K562 (cell line): ENCODE results near the gene EPHA1. TPM values are rescaled to one million over a fixed set of nuclear protein-coding genes. Genes with fewer than 3 reads are reported as not detected.
"Not testable (repeated sequence)": the region's sequence is repeated elsewhere in the genome, so short reads cannot be mapped to it uniquely, and the experiment has no call there.

ENCODE experiments used
- ATAC-seq: fragments of 200-7000 bp; cut with Tn5 transposase; 3 replicates; pipeline ENCODE4 v1.9.1; 2020; ENCODE audit warnings: moderate library complexity
- BruUV-seq: library from RNA; stranded (reverse); fragments of 400-500 nt; replicated peaks from 2 replicates; lab custom pipeline; 2021; lab: Mats Ljungman, UMichigan
- CTCF ChIA-PET: fragments of 300-600 bp; formaldehyde crosslinking; extraction: SDS; loops from one replicate; lab custom pipeline; 2021; ENCODE audit warnings: low intra/inter-chr PET ratio; lab: Yijun Ruan, JAX
- POLR2A ChIA-PET: fragments of 300-600, 350-650 bp; sonication (Branson Sonifier 250); formaldehyde crosslinking; extraction: SDS; loops from one replicate; lab custom pipeline; 2021; ENCODE audit warnings: antibody characterized with exemption, inconsistent platforms; lab: Yijun Ruan, JAX
- DNase-seq, 4 experiments: peaks; one replicate each; pipeline versions ENCODE4 v3.0.0 to v3.0.0-alpha.2; 2011 to 2018; ENCODE audit warnings: low spot score in 3 of 4, mixed read lengths in 3 of 4; ENCODE audit errors: extremely low read depth in 1 of 4
- FAIRE-seq: peaks from 2 replicates; lab custom pipeline; 2011; peaks lifted over from hg19 to GRCh38; lab: Jason Lieb, UNC
- H2AFZ ChIP-seq: 2 replicates; pipeline ENCODE4 v1.6.0; 2011; ENCODE audit warnings: low read depth, low read length, control low read depth, inconsistent platforms
- H3K27ac ChIP-seq: fragments of 200-600 bp; 3 replicates; pipeline ENCODE4 v1.8.0; 2011; ENCODE audit warnings: low read depth, mild to moderate bottlenecking, control low read depth, inconsistent platforms, low read length, moderate library complexity, mixed read lengths; ENCODE audit errors: extremely low read depth
- H3K27me3 ChIP-seq, 2 experiments: fragments of 300-600 bp in 1 of 2; 2 replicates in 1 of 2; 3 replicates in 1 of 2; pipeline versions ENCODE4 v1.6.0 to v1.8.0; 2011; ENCODE audit warnings: inconsistent platforms in 2 of 2, low read length in 2 of 2, mild to moderate bottlenecking in 1 of 2, mixed read lengths in 1 of 2, moderate library complexity in 1 of 2; ENCODE audit not compliant: control insufficient read depth in 2 of 2, insufficient read depth in 2 of 2
- H3K36me3 ChIP-seq: fragments of 300-600 bp; 3 replicates; pipeline ENCODE4 v1.8.0; 2011; ENCODE audit warnings: mild to moderate bottlenecking, low read length, inconsistent platforms; ENCODE audit not compliant: control insufficient read depth, insufficient read depth
- H3K4me1 ChIP-seq, 2 experiments: fragments of 200-600 bp in 1 of 2; replicated peaks in 1 of 2; 2 replicates in 1 of 2; 3 replicates in 1 of 2; pipeline versions ENCODE4 v1.5.1 to v1.8.0; 2011; ENCODE audit warnings: inconsistent platforms in 2 of 2, low read length in 2 of 2, mild to moderate bottlenecking in 1 of 2, mixed read lengths in 1 of 2, moderate library complexity in 1 of 2; ENCODE audit not compliant: control insufficient read depth in 2 of 2, insufficient read depth in 2 of 2
- H3K4me2 ChIP-seq: 2 replicates; pipeline ENCODE4 v1.6.1; 2011; ENCODE audit warnings: low read length, control low read depth, inconsistent platforms, mixed read lengths; ENCODE audit not compliant: insufficient read depth
- H3K4me3 ChIP-seq: fragments of 200-600 bp; sonication (generic), shearing (Covaris generic); 2 replicates; pipeline ENCODE4 v1.5.1; 2016; ENCODE audit warnings: control low read depth, inconsistent platforms
- H3K79me2 ChIP-seq: fragments of 200-600 bp; 3 replicates; pipeline ENCODE4 v1.8.0; 2011; ENCODE audit warnings: low read length, inconsistent platforms; ENCODE audit not compliant: control insufficient read depth, insufficient read depth
- H3K9ac ChIP-seq, 2 experiments: 2 replicates each; pipeline versions ENCODE4 v1.6.0 to v1.6.1; 2011; ENCODE audit warnings: low read depth in 2 of 2, low read length in 2 of 2, control low read depth in 1 of 2, inconsistent platforms in 1 of 2, mild to moderate bottlenecking in 1 of 2, mixed read lengths in 1 of 2; ENCODE audit not compliant: insufficient read depth in 1 of 2
- H3K9me1 ChIP-seq: one replicate; pipeline ENCODE4 v1.6.0; 2011; ENCODE audit warnings: inconsistent platforms, mild to moderate bottlenecking, low read length, moderate library complexity; ENCODE audit not compliant: control insufficient read depth, insufficient read depth
- H3K9me3 ChIP-seq: replicated peaks from 2 replicates; pipeline ENCODE4 v1.5.1; 2011; ENCODE audit warnings: low read depth, low read length, inconsistent platforms; ENCODE audit not compliant: control insufficient read depth, insufficient read depth
- H4K20me1 ChIP-seq: replicated peaks from 2 replicates; pipeline ENCODE4 v1.6.1; 2011; ENCODE audit warnings: low read length, inconsistent platforms, mixed read lengths; ENCODE audit not compliant: control insufficient read depth, insufficient read depth
- CBX3 ChIP-seq, 2 experiments: IDR thresholded peaks; 1 replicate in 1 of 2; 2 replicates in 1 of 2; pipeline ENCODE4 v1.6.1; 2012; ENCODE audit warnings: inconsistent platforms in 2 of 2, low read length in 2 of 2, borderline replicate concordance in 1 of 2, control low read depth in 1 of 2
- CC2D1A ChIP-seq: fragments of 450-650 bp; IDR thresholded peaks from 2 replicates; pipeline ENCODE4 v1.6.1; 2017; ENCODE audit warnings: mild to moderate bottlenecking
- CHAMP1 ChIP-seq: fragments of 450-650 bp; IDR thresholded peaks from 2 replicates; pipeline ENCODE4 v1.6.1; 2016; ENCODE audit warnings: mild to moderate bottlenecking
- FOXM1 ChIP-seq, 2 experiments: fragments of 450-650 bp in 1 of 2; sonication (generic) in 1 of 2; formaldehyde crosslinking in 1 of 2; IDR thresholded peaks; 2 replicates each; pipeline versions ENCODE4 v1.6.1 to v1.9.0; 2017 to 2022; ENCODE audit warnings: low read depth in 2 of 2, mild to moderate bottlenecking in 2 of 2, missing genetic modification reagents in 1 of 2, moderate library complexity in 1 of 2
- NR2C1 ChIP-seq, 2 experiments: fragments of 450-650 bp; IDR thresholded peaks; 2 replicates each; pipeline ENCODE4 v1.6.1; 2017; ENCODE audit warnings: mild to moderate bottlenecking in 2 of 2, antibody characterized with exemption in 1 of 2, inconsistent platforms in 1 of 2, missing compliant biosample characterization in 1 of 2, missing genetic modification characterization in 1 of 2
- RAD21 ChIP-seq, 2 experiments: fragments of 250-450 bp in 1 of 2; fragments of 450-650 bp in 1 of 2; sonication (Bioruptor Pico) in 1 of 2; formaldehyde crosslinking in 1 of 2; IDR thresholded peaks in 1 of 2; conservative IDR thresholded peaks in 1 of 2; 2 replicates each; pipeline versions ENCODE4 v1.4.0 to v1.8.0; 2020 to 2022; ENCODE audit warnings: mild to moderate bottlenecking in 2 of 2, moderate library complexity in 1 of 2
- TRIM24 ChIP-seq, 2 experiments: fragments of 450-650 bp; IDR thresholded peaks; 2 replicates each; pipeline ENCODE4 v1.6.1; 2016
- TRIM28 ChIP-seq: fragments of 450-650 bp; IDR thresholded peaks from 2 replicates; pipeline ENCODE4 v1.6.1; 2017
- XRCC3 ChIP-seq: fragments of 450-650 bp; IDR thresholded peaks from 2 replicates; pipeline ENCODE4 v1.6.1; 2017; ENCODE audit warnings: mild to moderate bottlenecking, moderate library complexity
- ZNF431 ChIP-seq: sonication (generic); formaldehyde crosslinking; IDR thresholded peaks from 2 replicates; pipeline ENCODE4 v1.8.0; 2022; ENCODE audit warnings: mild to moderate bottlenecking, missing genetic modification reagents
- ZNF766 ChIP-seq: fragments of 200-800 bp; sonication (Bioruptor generic); conservative IDR thresholded peaks from 2 replicates; pipeline ENCODE4 v1.6.1; 2016; ENCODE audit warnings: missing genetic modification characterization, missing compliant biosample characterization
- WGBS: fragments of 100-300 bp; shearing (Covaris generic); methylation state at CpG from one replicate; pipeline ENCODE4 v1.1.6; 2016; ENCODE audit warnings: low coverage, mixed read lengths; ENCODE audit not compliant: insufficient coverage; ENCODE audit errors: missing lambda C conversion rate; 5-methylcytosine and 5-hydroxymethylcytosine counted together
- in situ Hi-C: fragments of 300-500 bp; cut with MboI; formaldehyde crosslinking; loops from 4 replicates; pipeline ENCODE4 v1.15.0; 2018; ENCODE audit warnings: inconsistent platforms, mixed read lengths
- intact Hi-C: fragments of 100-400 bp; cut with micrococcal nuclease; formaldehyde crosslinking; loops from 2 replicates; pipeline ENCODE4 v1.14.2; 2022
- polyA plus RNA-seq, 8 experiments: library from polyadenylated mRNA; depleted of rRNA in 4 of 8; stranded (reverse) in 5 of 8; unstranded in 3 of 8; fragments of >200 nt; fragmentation: Nextera tagmentation in 2 of 8; fragmentation: Illumina TruSeq in 1 of 8; extraction: Ambion mirVana in 2 of 8; extraction: Trizol in 1 of 8; gene quantifications; 2 replicates each; pipeline versions ENCODE4 v1.2.1 to v1.2.3, GENCODE V29; 2011 to 2014; ENCODE audit warnings: inconsistent platforms in 1 of 8, missing spikeins in 1 of 8
- total RNA-seq, 7 experiments: library from RNA; depleted of rRNA in 6 of 7; stranded (reverse); fragments of >200 nt in 6 of 7; fragmentation: Illumina TruSeq in 2 of 7; extraction: Trizol in 2 of 7; gene quantifications; 2 replicates each; pipeline versions ENCODE4 v1.2.1 to v1.2.3, GENCODE V29; 2011 to 2021; ENCODE audit warnings: low replicate concordance in 1 of 7
- TF ChIP-seq, protein P1 (sequence below): fragments of 450-650 bp; IDR thresholded peaks from 2 replicates; pipeline ENCODE4 v1.6.1; 2018; ENCODE audit warnings: mild to moderate bottlenecking, low read depth; ENCODE audit not compliant: partially characterized antibody

EPHA1 gene
- total and polyA plus RNA-seq, 9 of the 15 experiments (the other 6 are each of a cell fraction or from before 2014, with no cell fraction given), result 0.22 to 0.57 (median 0.32) TPM; not detected in 6

- in situ Hi-C loops; H3K9me1 ChIP-seq; BruUV-seq; H3K4me2 ChIP-seq; H3K36me3 ChIP-seq; H3K4me3 ChIP-seq; H3K27me3 ChIP-seq; CTCF ChIA-PET; H4K20me1 ChIP-seq; H3K4me1 ChIP-seq; intact Hi-C loops; ATAC-seq; H3K9ac ChIP-seq; H3K27ac ChIP-seq; FAIRE-seq; POLR2A ChIA-PET; DNase-seq; H3K79me2 ChIP-seq; H3K9me3 ChIP-seq; H2AFZ ChIP-seq; TF ChIP-seq FOXM1 (CRISPR knock-in tag; IDR thresholded peaks at IDR 0.05; ENCODE audit: low read depth); NR2C1 (IDR thresholded peaks at IDR 0.05): not testable (repeated sequence)
- WGBS, result 18% methylated on average over 3 of the region's 3 CpGs
- TF ChIP-seq RAD21 (CRISPR knock-in tag; conservative IDR thresholded peaks at IDR 0.05 in 1 of 2, IDR thresholded peaks at IDR 0.05 in 1 of 2) (peak in 1 of 2 experiments; percentile 12; a peak in 1 of 4 replicates), TRIM28 (peak; percentile 59; the same call in 1 of the 2 replicates), XRCC3 (0 out of 2 replicates have a peak, but pooled peaks have one; percentile 55), CC2D1A (peak; percentile 56; the same call in 1 of the 2 replicates), FOXM1 (IDR thresholded peaks at IDR 0.05; ENCODE audit: low read depth) (0 out of 2 replicates have a peak, but pooled peaks have one; percentile 21), CBX3 (IDR thresholded peaks at IDR 0.05; ENCODE audit: borderline replicate concordance in 1 of 2, low read length in 2 of 2) (peak in 1 of 2 experiments; percentile 75; a peak in 1 of 3 replicates), CHAMP1 (0 out of 2 replicates have a peak, but pooled peaks have one; percentile 31), NR2C1 (tag; IDR thresholded peaks at IDR 0.05) (0 out of 2 replicates have a peak, but pooled peaks have one; percentile 18), ZNF766 (peak; percentile 72; the same call in 1 of the 2 replicates), TRIM24 (IDR thresholded peaks at IDR 0.05) (peak; percentile 35 to 76; a peak in 2 of 4 replicates), ZNF431 (CRISPR knock-in tag) (peak; percentile 99)
- TF ChIP-seq, protein P1, sequence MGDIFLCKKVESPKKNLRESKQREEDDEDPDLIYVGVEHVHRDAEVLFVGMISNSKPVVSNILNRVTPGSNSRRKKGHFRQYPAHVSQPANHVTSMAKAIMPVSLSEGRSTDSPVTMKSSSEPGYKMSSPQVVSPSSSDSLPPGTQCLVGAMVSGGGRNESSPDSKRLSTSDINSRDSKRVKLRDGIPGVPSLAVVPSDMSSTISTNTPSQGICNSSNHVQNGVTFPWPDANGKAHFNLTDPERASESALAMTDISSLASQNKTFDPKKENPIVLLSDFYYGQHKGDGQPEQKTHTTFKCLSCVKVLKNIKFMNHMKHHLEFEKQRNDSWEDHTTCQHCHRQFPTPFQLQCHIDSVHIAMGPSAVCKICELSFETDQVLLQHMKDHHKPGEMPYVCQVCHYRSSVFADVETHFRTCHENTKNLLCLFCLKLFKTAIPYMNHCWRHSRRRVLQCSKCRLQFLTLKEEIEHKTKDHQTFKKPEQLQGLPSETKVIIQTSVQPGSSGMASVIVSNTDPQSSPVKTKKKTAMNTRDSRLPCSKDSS, result peak; percentile 84
These were observed 12.0 kb upstream of the EPHA1 start for GRCh38 chr7:143420624-143421023.
